Measurements from ENCODE around the gene RYR1.
"Not testable (repeated sequence)": the region's sequence is repeated elsewhere in the genome, so short reads cannot be mapped to it uniquely, and the experiment has no call there.

Gene RYR1

GRCh38 chr19:38557205-38557799 is 123.8 kb downstream of the RYR1 start:
- H3K4me3 ChIP-seq (replicated peaks; ENCODE audit: insufficient read depth, low read length): no peak overlapping the region
- TF ChIP-seq REST (IDR thresholded peaks at IDR 0.05; ENCODE audit: insufficient replicate concordance, low read depth) (no peak), POLR2AphosphoS5 (IDR thresholded peaks at IDR 0.05; ENCODE audit: low read depth) (peak; percentile 63)
- H3K27ac ChIP-seq (replicated peaks): no peak overlapping the region
- H3K27me3 ChIP-seq (ENCODE audit: insufficient read depth, poor library complexity, severe bottlenecking): no peaks in the 10 kb centered on the region
- DNase-seq (ENCODE audit: low read depth in 1 of 2, low spot score in 1 of 2): peak; percentile 61 to 82

DNA sequence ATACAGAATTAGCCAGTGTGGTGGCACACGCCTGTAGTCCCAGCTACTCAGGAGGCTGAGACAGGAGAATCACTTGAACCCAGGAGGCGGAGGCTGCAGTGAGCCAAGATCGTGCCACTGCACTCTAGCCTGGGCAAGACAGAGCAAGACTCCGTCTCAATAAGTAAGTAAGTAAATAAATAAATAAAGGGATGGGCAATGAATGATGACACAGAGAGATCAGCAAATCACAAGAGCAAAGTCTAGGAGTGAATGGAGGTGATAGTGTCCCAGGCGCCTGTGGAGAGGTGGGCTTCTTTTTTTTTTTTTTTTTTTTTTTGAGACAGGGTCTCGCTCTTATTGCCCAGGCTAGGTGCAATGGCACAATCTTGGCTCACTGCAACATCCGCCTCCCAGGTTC is 125.4 kb downstream of the RYR1 start:
- H3K27me3 ChIP-seq (ENCODE audit: insufficient read depth, poor library complexity, severe bottlenecking); H3K27ac ChIP-seq (replicated peaks); DNase-seq (ENCODE audit: low read depth in 1 of 2, low spot score in 1 of 2); H3K4me3 ChIP-seq (replicated peaks; ENCODE audit: insufficient read depth, low read length): not testable (repeated sequence)

GRCh38 chr19:38559428-38560401 is 126.2 kb downstream of the RYR1 start:
- Histone ChIP-seq H3K27ac (replicated peaks) (no peak overlapping the region), H3K27me3 (ENCODE audit: insufficient read depth, poor library complexity, severe bottlenecking) (peaks cover 13% of the 10 kb centered on the region), H3K4me3 (replicated peaks; ENCODE audit: insufficient read depth, low read length) (no peak overlapping the region)
- no peak for DNase-seq (ENCODE audit: low read depth in 1 of 2, low spot score in 1 of 2)
- no peak for TF ChIP-seq REST (IDR thresholded peaks at IDR 0.05; ENCODE audit: insufficient replicate concordance, low read depth)

- H3K27me3 ChIP-seq (ENCODE audit: insufficient read depth, poor library complexity, severe bottlenecking): peaks cover 20% of the 10 kb centered on the region
- H3K27ac ChIP-seq (replicated peaks): no peak overlapping the region
- no peak overlapping the region for H3K4me3 ChIP-seq (replicated peaks; ENCODE audit: insufficient read depth, low read length)
- no peak for TF ChIP-seq GABPA (IDR thresholded peaks at IDR 0.05; ENCODE audit: low read depth)
- TF ChIP-seq SPI1 (IDR thresholded peaks at IDR 0.05; ENCODE audit: borderline replicate concordance, low read depth): no peak
- no peak for TF ChIP-seq REST (IDR thresholded peaks at IDR 0.05; ENCODE audit: insufficient replicate concordance, low read depth)
- no peak for TF ChIP-seq CTCF (IDR thresholded peaks at IDR 0.05; ENCODE audit: insufficient read depth, low read length)
- no peak for TF ChIP-seq POLR2AphosphoS5 (IDR thresholded peaks at IDR 0.05; ENCODE audit: low read depth)
- DNase-seq (ENCODE audit: low read depth in 1 of 2, low spot score in 1 of 2): no peak
These were observed 127.6 kb downstream of the RYR1 start for GRCh38 chr19:38561053-38561606.

All from HL-60 (cell line).